RPMI7951 (cell line): ENCODE measurements around the gene CUX1. TPM values are rescaled to one million over a fixed set of nuclear protein-coding genes. Genes with fewer than 3 reads are reported as not detected.

Experiments used
- DNase-seq: peaks from one replicate; pipeline ENCODE4 v3.0.0-alpha.2; 2012; ENCODE audit warnings: low read depth
- total RNA-seq: library from RNA; depleted of rRNA; stranded (reverse); fragments of >200 nt; shearing (Covaris generic); gene quantifications from 2 replicates; pipeline ENCODE4 v1.2.3, GENCODE V29; 2014

CUX1 gene
- total RNA-seq, 1 experiment from 2014 or later: 28.6 TPM

GRCh38 chr7:102072636-102073209, 255.3 kb downstream of the CUX1 start:
- DNase-seq: no peak

DNA sequence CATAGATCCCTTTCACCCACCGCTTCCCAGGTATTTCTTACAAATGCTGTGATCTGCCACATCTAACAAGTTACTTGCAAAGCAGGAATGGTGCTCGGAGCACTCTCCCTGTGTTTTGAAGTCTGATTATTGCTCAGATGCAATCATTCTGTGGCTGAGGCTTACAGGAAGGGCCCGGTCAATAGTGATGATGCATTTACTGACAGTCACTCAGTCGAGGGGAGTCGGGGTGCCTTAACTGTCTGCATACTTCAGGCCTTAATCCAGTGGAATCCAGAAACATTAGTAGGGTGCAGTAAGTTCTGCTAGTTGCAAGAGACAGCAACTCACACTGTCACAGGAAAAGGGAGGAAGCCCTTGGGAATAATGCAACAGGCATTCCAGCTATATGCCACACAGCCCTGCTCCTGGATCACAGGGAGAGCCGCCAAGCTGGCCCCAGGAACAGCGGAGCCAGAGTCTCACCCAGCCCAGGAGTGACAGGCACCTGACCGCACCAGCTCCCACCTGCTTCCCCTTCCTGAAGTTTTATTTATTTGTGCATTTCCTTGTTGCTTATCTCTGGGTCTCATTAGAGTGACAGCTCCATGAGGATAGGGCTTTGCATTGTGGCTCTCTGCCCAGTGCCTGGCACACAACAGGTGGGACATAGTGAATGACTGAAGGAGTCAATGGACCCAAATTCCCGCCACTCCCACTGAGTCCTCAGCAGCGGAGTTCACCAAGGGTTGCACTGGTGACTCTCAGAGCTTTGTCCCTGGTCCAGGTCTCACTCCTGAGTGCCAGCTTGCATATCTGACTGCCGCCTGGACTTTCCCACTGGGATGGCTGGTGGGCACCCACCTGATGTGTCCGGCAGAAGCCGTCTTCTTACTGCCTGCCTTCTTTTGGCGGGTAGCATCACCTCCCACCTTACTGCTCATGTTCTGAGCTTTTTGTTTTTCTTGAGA, 256.8 kb downstream of the CUX1 start:
- no peak for DNase-seq

GRCh38 chr7:102075126-102075525, 257.7 kb downstream of the CUX1 start:
- DNase-seq: no peak

DNA sequence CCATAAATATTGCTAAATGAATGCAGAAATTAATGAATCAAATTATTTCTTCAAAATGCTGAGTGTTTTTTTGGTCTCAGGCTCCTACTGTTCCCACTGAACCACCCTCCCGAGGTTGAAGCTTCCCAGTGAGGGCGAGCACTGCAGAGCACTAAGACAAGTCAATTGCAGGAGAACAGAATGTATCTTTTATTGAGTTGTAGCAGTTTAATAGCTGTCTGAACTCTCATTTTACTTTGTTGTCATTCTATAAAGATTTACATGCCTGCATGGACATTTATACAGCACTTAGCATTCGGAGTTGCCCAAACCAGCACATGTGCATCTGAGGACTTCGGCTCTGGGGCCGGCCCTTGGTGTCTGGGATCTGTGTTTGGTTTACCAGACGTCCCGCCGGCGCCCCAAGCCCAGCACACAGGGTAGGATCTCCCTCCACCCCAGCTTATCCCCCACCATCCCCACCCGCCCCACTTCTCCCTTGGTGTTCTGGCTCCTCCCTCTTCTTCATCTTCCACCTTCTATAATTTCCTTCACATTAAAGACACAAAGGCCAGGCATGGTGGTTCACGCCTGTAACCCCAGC, 258.2 kb downstream of the CUX1 start:
- no peak for DNase-seq

GRCh38 chr7:102077081-102077480, 259.7 kb downstream of the CUX1 start:
- DNase-seq: no peak

GRCh38 chr7:102079140-102080018, 262.0 kb downstream of the CUX1 start:
- DNase-seq: no peak

GRCh38 chr7:102080019-102080433, 262.6 kb downstream of the CUX1 start:
- DNase-seq: no peak

- DNase-seq: no peak
Measured at GRCh38 chr7:102080434-102081243, 263.2 kb downstream of the CUX1 start.

- DNase-seq: no peak
Measured at GRCh38 chr7:102081244-102081627, 263.8 kb downstream of the CUX1 start.

DNA sequence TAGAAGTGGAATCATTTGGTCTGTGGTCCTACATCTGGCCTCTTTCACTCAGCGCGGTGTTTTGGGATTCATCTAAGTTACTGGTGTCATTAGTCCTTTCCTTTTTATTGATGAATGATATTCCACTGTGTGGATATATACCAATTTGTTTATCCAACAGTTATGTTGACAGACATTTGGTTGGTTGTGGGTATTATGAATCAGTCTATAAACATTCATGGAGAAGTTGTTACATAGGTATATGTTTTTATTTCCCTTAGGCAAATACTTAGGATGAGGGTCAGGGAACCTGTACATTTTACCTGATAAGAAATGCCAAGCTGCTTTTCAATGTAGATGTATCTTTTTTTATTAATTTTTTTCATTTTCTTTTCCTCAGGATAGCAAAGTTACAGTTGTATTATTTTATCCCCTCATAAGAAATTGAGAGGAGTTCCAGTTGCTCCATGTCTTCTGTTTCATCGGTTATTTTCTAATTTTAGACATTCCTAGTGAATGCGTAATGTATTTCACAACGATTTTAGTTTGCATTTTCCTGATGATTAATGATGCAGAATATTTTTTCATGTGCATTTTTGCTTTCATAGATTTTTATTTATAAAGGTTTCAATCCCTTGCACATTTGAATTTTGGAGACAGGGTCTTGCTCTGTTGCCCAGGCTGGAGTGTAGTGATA, 265.4 kb downstream of the CUX1 start:
- no peak for DNase-seq

GRCh38 chr7:102085218-102085772, 267.9 kb downstream of the CUX1 start:
- no peak for DNase-seq

- DNase-seq: no peak
Measured at GRCh38 chr7:102089175-102090098, 272.0 kb downstream of the CUX1 start.

DNA sequence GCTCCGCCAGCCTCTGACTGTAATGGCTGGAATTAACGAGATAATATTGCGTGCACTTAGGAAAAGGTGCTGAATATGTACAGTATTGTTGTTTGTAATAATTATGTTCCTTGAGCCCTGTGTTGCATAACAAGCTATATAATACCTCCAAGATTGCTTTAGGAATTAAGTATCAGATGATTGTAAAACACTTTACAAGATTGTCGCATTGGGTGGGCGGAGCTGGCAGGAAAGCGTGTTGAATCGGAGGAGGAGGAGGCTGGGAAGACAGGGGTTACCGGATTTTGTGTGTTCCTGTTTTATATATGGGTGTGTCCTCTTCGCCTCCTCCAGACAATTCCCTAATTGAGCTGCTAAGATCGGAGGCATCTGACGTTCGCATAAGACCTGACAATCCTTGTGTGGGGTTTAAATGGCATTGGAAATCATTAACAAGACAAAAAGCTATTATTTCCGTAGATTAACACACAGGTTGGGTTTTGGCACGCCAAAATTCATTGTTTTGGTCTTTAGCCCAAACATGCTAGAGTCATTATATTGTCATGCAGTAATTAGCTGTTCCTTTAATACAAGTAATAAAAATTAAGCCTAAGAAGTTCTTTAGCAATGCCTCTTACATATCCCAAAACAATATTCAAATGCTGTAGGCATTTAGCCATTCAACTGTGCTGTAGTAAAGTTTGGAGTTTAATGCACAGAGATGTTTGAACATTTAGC, 276.3 kb downstream of the CUX1 start:
- DNase-seq: no peak

DNA sequence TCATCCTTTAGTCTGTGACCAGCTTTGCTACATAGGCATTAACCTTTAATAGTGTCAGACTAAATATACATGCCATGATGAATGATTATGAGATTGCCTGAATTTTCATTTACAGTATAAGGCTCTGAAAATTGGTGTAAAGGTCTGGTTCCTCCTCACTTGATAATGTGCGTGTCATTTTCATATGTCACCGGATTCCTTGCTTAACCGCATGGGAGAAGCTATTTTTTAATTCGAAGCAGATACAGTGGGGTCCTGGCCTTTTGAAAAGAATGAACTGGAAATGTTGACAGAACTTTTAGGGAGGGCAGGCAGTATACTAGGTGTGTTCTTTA, 276.9 kb downstream of the CUX1 start:
- DNase-seq: no peak

DNA sequence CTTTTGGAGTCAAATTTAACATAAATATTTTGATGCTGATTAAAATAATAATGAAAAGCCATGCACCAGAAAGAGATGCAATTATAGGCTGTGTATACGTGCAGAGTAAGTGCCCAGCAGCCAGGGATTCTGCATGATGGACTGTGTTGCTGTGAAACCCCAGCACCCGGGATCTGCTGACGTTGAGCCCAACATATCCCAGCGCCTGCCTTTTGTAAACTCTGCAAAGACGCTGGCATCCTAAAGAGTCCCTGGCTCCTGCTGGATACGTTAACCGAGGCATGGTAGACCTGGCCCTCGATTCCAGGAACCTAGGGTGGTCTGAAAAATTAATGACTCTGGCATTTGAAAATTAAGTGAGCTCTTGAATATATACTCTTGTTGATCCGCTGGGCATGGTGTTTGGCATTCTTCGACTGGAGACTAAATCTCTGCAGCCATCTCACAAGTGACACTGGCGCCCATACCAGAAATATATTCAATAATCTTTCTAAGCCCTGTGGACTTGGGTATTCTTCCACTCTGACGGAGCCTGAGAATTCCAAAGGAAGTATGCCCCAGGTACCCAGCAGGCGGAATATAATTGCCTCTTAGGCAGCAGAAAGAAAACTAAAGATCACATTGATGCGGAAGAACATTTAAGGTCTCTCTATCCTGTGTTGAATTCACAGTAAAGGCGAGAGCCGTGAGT, 278.0 kb downstream of the CUX1 start:
- no peak for DNase-seq

DNA sequence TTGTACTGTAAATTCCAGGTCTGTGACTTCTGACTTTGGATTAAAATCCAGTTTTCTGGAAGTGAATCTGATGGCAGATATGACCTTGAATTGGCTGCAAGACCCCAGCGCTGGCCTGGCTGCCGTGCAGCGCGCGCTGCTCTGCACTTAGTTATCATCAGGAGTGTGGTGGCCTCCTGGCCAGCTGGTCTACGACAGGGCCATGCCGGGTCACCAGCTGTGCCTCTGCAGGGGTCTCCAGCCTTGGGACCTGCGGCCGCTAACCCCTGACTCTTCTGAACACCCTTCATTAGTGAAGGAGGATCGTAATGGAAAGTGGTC, 278.5 kb downstream of the CUX1 start:
- DNase-seq: no peak

DNA sequence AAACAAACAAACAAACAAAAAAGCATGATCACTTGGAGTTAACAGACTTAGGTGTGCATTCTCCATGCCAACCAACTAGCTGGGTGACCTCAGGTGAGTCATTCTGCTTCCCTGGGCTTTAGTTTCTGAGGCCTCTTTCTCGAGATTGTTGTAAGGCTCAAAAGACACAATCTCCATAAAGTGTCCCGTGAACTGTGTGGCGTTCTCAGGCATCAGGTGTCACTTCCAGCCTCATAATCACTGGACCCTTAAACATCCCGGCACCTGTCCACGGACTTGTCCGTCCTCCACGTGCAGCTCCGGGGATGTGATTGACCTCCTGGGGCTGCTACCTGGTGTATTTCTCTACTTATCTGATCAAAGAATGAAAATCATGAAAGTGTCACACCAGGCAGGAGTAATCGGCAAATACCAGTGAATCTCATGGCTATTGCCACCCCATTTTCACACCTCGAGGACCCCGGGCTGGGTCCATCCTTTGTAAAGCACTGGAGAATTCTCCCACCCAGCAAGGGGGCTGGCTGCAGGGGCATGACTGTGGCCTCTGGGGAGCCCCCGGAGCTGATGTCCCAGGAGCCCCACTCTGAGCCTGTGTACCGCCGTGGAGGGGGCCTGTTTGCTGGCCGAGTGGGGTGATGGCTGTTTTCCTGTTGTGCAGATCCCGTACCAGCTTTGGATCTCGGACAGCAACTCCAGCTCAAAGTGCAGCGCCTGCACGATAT, 279.4 kb downstream of the CUX1 start:
- DNase-seq: no peak
